Keratinocyte (primary cell): ENCODE data around the gene EXT2. TPM values are rescaled to one million over a fixed set of nuclear protein-coding genes. Genes with fewer than 3 reads are reported as not detected.

Experiments used
- DNase-seq: peaks from one replicate; pipeline ENCODE4 v3.0.0-alpha.2; 2011; ENCODE audit warnings: low read depth, missing footprints, low spot score
- FAIRE-seq: peaks from 2 replicates; lab custom pipeline; 2011; peaks lifted over from hg19 to GRCh38; lab: Jason Lieb, UNC
- H2AFZ ChIP-seq: 2 replicates; pipeline ENCODE4 v1.6.0; 2012; ENCODE audit warnings: low read length, control low read depth, inconsistent platforms; ENCODE audit not compliant: control insufficient read depth
- H3K27ac ChIP-seq: 2 replicates; pipeline ENCODE4 v1.5.1; 2011; ENCODE audit warnings: low read length; ENCODE audit not compliant: control insufficient read depth, insufficient read depth
- H3K27me3 ChIP-seq: 3 replicates; pipeline ENCODE4 v1.6.0; 2011; ENCODE audit warnings: low read length; ENCODE audit not compliant: control insufficient read depth, insufficient read depth; ENCODE audit errors: extremely low read depth
- H3K36me3 ChIP-seq, 2 experiments: 2 replicates in 1 of 2; 3 replicates in 1 of 2; pipeline ENCODE4 v1.5.1; 2011; ENCODE audit warnings: low read length in 2 of 2, mild to moderate bottlenecking in 1 of 2; ENCODE audit not compliant: control insufficient read depth in 2 of 2, insufficient read depth in 2 of 2; ENCODE audit errors: extremely low read depth in 1 of 2
- H3K4me1 ChIP-seq: 3 replicates; pipeline ENCODE4 v1.5.1; 2011; ENCODE audit warnings: low read length; ENCODE audit not compliant: control insufficient read depth, insufficient read depth; ENCODE audit errors: extremely low read depth
- H3K4me2 ChIP-seq: 3 replicates; pipeline ENCODE4 v1.6.0; 2011; ENCODE audit warnings: low read depth, low read length; ENCODE audit not compliant: control insufficient read depth, insufficient read depth; ENCODE audit errors: extremely low read depth
- H3K4me3 ChIP-seq, 3 experiments: fragments of 200-600 bp in 1 of 3; sonication (generic) in 1 of 3; 2 replicates in 2 of 3; 3 replicates in 1 of 3; pipeline ENCODE4 v1.5.1; 2011 to 2016; ENCODE audit warnings: low read length in 3 of 3, mild to moderate bottlenecking in 3 of 3, control low read depth in 2 of 3, inconsistent platforms in 1 of 3, low read depth in 1 of 3, mixed read lengths in 1 of 3, mixed run types in 1 of 3, moderate library complexity in 1 of 3; ENCODE audit not compliant: control insufficient read depth in 2 of 3, insufficient read depth in 2 of 3; ENCODE audit errors: extremely low read depth in 1 of 3
- H3K79me2 ChIP-seq: 2 replicates; pipeline ENCODE4 v1.6.0; 2012; ENCODE audit warnings: low read length; ENCODE audit not compliant: control insufficient read depth, insufficient read depth
- H3K9ac ChIP-seq: 3 replicates; pipeline ENCODE4 v1.6.0; 2011; ENCODE audit warnings: low read length; ENCODE audit not compliant: control insufficient read depth, insufficient read depth; ENCODE audit errors: extremely low read depth
- H3K9me1 ChIP-seq: 3 replicates; pipeline ENCODE4 v1.6.0; 2011; ENCODE audit warnings: low read length; ENCODE audit not compliant: control insufficient read depth, insufficient read depth; ENCODE audit errors: extremely low read depth
- H3K9me3 ChIP-seq: 2 replicates; pipeline ENCODE4 v1.5.1; 2012; ENCODE audit warnings: low read depth, low read length; ENCODE audit not compliant: control insufficient read depth
- H4K20me1 ChIP-seq: 3 replicates; pipeline ENCODE4 v1.6.0; 2011; ENCODE audit warnings: low read length; ENCODE audit not compliant: control insufficient read depth, insufficient read depth; ENCODE audit errors: extremely low read depth
- EZH2 ChIP-seq: IDR thresholded peaks from one replicate; pipeline ENCODE4 v1.6.1; 2012; ENCODE audit warnings: inconsistent platforms, mild to moderate bottlenecking, low read length, moderate library complexity
- dilution Hi-C: fragments of 300-500 bp; cut with MboI; formaldehyde crosslinking; loops from one replicate; pipeline ENCODE4 v1.7.0; 2020; ENCODE audit warnings: low sequenced_read_pairs; ENCODE audit not compliant: extremely low pct_ligation_motif_present
- polyA plus RNA-seq, 5 experiments: library from polyadenylated mRNA; depleted of rRNA in 3 of 5; stranded (reverse) in 3 of 5; stranded (forward) in 1 of 5; unstranded in 1 of 5; fragments of >200 nt; gene quantifications; 1 replicate in 1 of 5; 2 replicates in 3 of 5; 3 replicates in 1 of 5; pipeline versions ENCODE4 v1.2.1 to v1.2.3, GENCODE V29; 2011 to 2012; ENCODE audit warnings: missing spikeins in 2 of 5, low read depth in 1 of 5, low replicate concordance in 1 of 5
- TF ChIP-seq, protein P1 (sequence below), 3 experiments: IDR thresholded peaks in 1 of 3; conservative IDR thresholded peaks in 1 of 3; optimal IDR thresholded peaks in 1 of 3; 2 replicates in 2 of 3; 3 replicates in 1 of 3; pipeline versions ENCODE3 to v1.5.1; 2011; ENCODE audit warnings: low read length in 3 of 3, mild to moderate bottlenecking in 3 of 3, moderate library complexity in 2 of 3, control low read depth in 1 of 3, inconsistent platforms in 1 of 3; ENCODE audit not compliant: insufficient read depth in 2 of 3; ENCODE audit errors: extremely low read depth in 1 of 3

Gene EXT2
- polyA plus RNA-seq, 1 donor (not counting 4 experiments of a cell fraction or from before 2014, with no cell fraction given): 148 TPM

DNA sequence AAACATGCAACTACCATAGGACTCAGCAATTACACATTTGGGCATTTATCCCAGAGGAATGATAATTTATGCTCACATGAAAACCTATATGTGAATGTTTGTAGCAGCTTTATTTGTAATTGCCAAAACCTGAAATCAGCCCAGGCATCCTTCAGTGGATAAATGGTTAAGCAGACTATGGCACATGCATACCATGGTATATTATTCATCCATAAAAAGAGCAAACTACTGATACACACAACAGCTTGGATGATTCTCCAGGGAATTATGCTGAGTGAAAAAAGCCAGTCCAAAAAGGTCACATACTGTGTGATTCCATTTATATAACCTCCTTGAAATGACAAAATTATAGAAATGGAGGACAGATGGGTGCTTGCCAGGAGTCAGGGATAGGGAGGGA is 127.8 kb downstream of the EXT2 start:
- TF ChIP-seq, protein P1, sequence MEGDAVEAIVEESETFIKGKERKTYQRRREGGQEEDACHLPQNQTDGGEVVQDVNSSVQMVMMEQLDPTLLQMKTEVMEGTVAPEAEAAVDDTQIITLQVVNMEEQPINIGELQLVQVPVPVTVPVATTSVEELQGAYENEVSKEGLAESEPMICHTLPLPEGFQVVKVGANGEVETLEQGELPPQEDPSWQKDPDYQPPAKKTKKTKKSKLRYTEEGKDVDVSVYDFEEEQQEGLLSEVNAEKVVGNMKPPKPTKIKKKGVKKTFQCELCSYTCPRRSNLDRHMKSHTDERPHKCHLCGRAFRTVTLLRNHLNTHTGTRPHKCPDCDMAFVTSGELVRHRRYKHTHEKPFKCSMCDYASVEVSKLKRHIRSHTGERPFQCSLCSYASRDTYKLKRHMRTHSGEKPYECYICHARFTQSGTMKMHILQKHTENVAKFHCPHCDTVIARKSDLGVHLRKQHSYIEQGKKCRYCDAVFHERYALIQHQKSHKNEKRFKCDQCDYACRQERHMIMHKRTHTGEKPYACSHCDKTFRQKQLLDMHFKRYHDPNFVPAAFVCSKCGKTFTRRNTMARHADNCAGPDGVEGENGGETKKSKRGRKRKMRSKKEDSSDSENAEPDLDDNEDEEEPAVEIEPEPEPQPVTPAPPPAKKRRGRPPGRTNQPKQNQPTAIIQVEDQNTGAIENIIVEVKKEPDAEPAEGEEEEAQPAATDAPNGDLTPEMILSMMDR (optimal IDR thresholded peaks at IDR 0.05 in 1 of 3, IDR thresholded peaks at IDR 0.05 in 1 of 3, conservative IDR thresholded peaks at IDR 0.05 in 1 of 3; ENCODE audit: extremely low read depth in 1 of 3, insufficient read depth in 2 of 3, low read length in 3 of 3): no peak
- no peak for TF ChIP-seq EZH2
- no peak overlapping the region for H2AFZ ChIP-seq
- H4K20me1 ChIP-seq: peaks cover 3% of the 10 kb centered on the region
- H3K27me3 ChIP-seq: no peaks in the 10 kb centered on the region
- no peaks in the 10 kb centered on the region for H3K79me2 ChIP-seq
- no peak overlapping the region for H3K4me3 ChIP-seq
- H3K9me1 ChIP-seq: no peaks in the 10 kb centered on the region
- dilution Hi-C loops: no loop called here
- H3K9ac ChIP-seq: no peak overlapping the region
- H3K4me1 ChIP-seq: peaks cover 5% of the 10 kb centered on the region
- H3K36me3 ChIP-seq: peaks cover 0 to 3% of the 10 kb centered on the region in 2 experiments
- no peak overlapping the region for H3K27ac ChIP-seq
- no peak for DNase-seq
- FAIRE-seq: no peak
- no peaks in the 10 kb centered on the region for H3K9me3 ChIP-seq
- no peak overlapping the region for H3K4me2 ChIP-seq

DNA sequence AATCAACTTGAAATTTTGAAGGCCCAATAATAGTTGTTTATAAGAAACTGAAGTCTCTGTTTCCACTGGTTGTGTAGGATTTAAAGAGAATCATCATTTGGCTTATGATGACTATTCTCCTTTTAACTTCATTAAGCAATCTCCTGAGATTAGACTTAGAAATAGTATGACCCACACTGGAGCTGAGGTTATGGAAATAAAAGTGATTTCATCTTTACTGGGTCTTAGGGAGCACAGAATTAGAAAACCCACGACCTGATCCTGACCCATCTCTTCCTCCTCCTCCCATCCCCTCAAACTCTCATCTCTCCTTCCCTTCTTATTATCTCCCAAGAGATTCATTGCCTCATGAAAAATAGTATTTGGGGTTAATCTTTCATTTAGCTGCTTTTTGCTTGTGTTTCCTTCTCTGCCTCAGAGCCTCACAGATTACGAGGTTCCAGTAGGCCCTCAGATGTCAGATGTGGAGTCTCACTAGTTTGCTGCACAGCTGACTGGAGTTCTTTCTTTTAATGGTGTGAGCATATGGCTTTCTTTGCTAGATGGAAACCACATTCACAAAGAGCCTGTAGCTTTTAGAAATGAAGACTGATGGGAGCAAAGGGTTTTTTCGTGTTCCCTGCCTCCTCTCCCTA is 129.5 kb downstream of the EXT2 start:
- Histone ChIP-seq H3K9me1 (no peaks in the 10 kb centered on the region), H3K4me1 (peaks cover 10% of the 10 kb centered on the region), H3K79me2 (no peaks in the 10 kb centered on the region), H3K4me3 (no peak overlapping the region), H3K27ac (no peak overlapping the region), H3K9ac (no peak overlapping the region), H3K27me3 (no peaks in the 10 kb centered on the region), H2AFZ (no peak overlapping the region), H3K36me3 (peaks cover 3 to 5% of the 10 kb centered on the region in 2 experiments), H3K9me3 (no peaks in the 10 kb centered on the region), H3K4me2 (no peak overlapping the region), H4K20me1 (peaks cover under 1% of the 10 kb centered on the region)
- TF ChIP-seq EZH2: no peak
- TF ChIP-seq, protein P1 (optimal IDR thresholded peaks at IDR 0.05 in 1 of 3, IDR thresholded peaks at IDR 0.05 in 1 of 3, conservative IDR thresholded peaks at IDR 0.05 in 1 of 3; ENCODE audit: extremely low read depth in 1 of 3, insufficient read depth in 2 of 3, low read length in 3 of 3): no peak
- DNase-seq: no peak
- dilution Hi-C loops: no loop called here
- no peak for FAIRE-seq
